GM19328 (cell line): ENCODE results near the gene GRID1.
"Not testable (repeated sequence)": the region's sequence is repeated elsewhere in the genome, so short reads cannot be mapped to it uniquely, and the experiment has no call there.

Source experiments
- ATAC-seq: cut with Tn5 transposase; IDR thresholded peaks from one replicate; pipeline ENCODE4 v1.9.1; 2021; ENCODE audit warnings: mild to moderate bottlenecking, moderate library complexity; ENCODE audit not compliant: unreplicated experiment

Gene GRID1

GRCh38 chr10:85699066-85699465, 667.5 kb downstream of the GRID1 start:
- not testable (repeated sequence) for ATAC-seq

DNA sequence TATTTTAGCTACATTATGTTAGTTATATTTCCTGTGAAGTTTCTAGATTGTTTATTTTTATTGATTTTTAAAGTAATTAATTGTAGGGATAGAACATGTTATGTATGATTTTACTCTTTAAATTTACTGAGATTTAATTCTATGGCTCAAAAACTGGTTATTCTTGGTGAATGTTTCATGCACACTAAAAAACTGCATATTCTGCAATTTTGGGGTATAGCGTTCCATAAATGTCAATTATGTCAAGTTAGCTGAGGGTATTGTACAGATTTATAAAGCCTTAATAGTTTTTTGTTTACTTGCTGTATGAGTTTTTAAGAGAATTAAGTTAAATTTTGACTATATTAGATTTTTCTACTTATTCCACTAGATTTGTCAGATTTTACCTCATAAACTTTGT, 669.7 kb downstream of the GRID1 start:
- no peak for ATAC-seq

- no peak for ATAC-seq
Measured at GRCh38 chr10:85682621-85683020, 684.0 kb downstream of the GRID1 start.

DNA sequence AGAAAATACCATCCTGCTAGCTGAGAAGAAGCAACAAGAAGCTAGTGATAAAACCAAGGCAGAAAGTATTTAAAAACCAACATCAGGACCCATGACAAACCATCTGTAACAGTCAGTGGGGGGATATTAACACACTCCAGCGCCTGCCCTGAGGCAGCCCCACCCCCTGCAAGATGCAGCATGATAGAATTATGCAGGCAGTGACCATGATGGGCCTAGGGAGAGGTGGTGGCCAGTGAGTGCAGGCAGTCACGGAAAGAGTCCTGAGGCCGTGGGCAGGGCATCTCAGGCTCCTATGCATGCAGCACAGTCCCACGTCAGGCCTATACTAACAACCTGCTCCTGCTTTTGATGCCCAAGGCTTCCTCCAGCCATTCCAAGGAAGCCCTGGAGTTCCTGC, 686.9 kb downstream of the GRID1 start:
- ATAC-seq, result no peak

DNA sequence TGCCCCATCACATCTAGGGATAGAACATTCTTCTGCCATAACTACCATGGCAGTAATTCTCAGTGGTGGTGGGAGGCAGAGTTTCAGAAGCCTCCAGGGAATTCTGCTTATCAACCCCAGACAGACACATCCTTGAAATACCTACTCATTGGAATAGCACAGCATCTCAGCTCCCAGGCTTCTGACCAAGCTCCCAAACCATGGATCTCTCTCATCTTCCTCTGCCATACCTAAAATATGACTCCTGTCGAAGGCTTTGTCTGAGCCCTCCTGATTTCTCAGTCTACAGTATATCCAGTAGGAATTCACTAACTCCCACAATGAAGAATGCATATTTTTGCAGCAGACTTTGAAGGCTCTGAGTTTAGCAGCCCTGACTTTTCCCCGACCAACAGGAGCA, 687.5 kb downstream of the GRID1 start:
- no peak for ATAC-seq

DNA sequence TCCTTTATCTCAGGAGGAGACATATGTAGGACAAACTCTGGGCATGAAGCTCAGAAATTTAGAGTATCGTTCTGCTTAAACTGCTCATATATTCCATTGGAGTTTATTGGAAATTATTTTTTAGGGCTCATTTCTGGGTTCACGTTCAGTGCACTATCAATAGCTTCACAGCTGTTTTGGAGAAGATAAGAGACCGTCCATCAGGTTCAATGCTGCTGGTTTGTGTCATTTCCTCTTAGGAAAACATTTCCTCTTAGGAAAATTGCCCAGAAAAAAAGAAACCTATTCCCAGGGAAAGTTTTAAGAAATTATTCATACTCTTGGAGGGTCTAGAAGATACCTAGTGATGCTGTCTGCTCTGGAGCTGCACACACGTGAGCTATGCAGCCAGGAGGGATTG, 691.7 kb downstream of the GRID1 start:
- no peak for ATAC-seq

DNA sequence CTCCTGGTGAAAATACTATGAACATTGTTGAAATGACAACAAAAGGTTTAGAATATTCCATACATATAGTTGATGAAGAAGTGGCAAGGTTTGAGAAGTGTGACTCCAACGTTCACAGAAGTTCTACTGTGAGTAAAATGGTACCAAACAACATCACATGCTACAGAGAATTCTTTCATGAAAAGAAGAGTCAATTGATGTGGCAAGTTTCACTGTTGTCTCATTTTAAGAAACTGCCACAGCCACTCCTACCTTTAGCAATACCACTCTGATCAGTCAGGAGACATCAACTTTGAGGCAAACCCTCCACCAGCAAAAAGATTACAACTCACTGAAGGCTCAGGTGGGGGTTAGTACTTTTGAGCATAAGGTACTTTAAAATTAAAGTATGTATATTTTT, 693.3 kb downstream of the GRID1 start:
- no peak for ATAC-seq

- ATAC-seq, result no peak
Measured at GRCh38 chr10:85671530-85671929, 695.1 kb downstream of the GRID1 start.

- ATAC-seq, result no peak
Measured at GRCh38 chr10:85668522-85668921, 698.1 kb downstream of the GRID1 start.

- no peak for ATAC-seq
Measured at GRCh38 chr10:85667638-85668233, 698.9 kb downstream of the GRID1 start.

- ATAC-seq, result no peak
Measured at GRCh38 chr10:85666987-85667386, 699.6 kb downstream of the GRID1 start.

DNA sequence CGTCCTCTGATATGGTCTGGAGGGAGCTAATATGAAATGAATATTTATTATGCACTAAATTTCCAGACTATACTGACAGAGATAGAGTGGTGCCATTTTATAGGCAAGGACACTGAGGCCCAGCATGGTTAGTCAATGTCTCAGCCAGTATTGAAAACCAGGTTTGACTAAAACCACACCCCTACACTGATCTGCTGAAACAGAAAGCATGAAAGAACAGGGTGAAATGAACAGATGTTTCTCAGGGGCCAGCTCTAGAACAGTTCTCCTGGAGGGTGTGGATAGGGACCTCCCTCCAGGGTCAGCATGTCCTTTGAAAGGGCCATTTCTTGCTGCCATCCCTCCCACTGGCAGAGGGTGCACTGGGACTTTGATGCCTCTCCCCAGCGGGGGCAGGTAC, 700.5 kb downstream of the GRID1 start:
- ATAC-seq, result no peak

- no peak for ATAC-seq
Measured at GRCh38 chr10:85665681-85666080, 700.9 kb downstream of the GRID1 start.

DNA sequence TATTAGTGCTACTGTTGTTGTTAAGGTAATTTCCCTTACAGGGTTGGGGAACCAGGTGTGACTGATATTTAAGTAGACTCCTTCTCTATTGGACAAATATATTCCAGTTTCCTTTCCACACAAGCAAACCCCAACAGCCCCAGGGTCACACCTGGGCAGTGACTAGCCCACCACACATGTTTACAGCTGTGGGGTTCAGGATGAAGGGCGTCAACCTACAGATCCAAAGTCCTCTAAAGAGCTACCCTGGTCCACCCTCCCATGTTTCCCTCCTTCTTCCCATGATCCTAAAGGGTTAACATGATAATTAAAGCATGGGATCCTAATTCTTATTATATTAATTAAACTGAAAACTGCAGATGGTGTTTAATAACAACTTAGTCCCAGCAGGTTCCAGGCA, 701.5 kb downstream of the GRID1 start:
- no peak for ATAC-seq

DNA sequence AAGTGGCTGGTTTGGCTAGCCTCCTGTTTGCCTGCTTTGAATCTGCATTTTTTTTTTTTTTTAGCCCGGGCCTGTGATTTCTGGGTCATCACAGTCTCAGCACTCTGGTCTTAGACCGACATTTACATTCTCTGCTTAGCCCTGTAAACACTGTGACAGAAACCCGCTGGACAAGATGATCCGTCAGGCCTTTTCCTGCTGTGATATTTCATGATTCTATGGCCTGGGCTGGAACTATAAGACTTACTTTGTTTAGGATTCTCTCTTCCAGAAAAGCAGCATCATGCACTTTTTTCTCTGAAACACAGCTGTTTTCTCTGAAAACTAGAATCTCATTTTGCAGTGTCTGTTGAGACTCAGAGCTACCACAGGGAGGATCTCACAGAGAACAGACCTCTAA, 705.5 kb downstream of the GRID1 start:
- ATAC-seq, result no peak

DNA sequence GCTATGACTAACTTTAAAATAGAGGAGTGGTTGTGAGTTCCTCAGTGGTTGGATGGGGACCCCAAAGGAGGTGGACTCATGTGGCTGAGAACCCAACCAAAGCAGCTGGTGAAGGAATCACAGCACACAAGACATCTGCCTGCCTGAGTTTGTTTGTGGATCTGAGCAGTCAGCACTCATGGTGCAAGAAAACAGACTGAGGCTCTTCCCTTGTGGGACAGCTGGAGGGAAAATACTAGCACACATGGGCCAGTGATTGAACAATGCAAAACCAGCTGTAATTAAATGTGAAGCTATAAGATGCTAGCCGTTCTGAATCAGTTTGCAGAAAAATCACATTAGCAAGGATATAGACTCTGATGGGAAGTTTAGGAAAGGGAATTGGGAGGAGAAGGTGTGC, 707.3 kb downstream of the GRID1 start:
- ATAC-seq, result no peak

DNA sequence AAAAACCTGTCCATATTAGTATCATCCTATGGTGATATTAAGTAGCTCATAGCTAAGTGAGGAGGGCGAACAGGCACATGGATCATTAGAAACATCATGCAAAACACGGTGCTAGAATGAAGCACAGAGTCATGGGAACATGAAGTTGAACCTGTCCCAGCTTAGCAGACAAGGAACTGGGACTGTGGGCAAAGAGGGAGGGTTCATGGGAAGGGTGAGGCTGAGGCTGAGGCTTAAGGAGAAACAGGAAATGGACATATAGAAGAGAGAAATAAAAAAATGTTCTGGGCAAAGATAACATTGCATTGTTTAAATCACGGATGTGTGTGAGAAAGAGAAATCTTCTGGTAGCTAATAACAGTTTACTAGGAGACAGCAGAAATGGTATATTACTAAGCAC, 708.1 kb downstream of the GRID1 start:
- ATAC-seq, result no peak

- ATAC-seq, result no peak
Measured at GRCh38 chr10:85657476-85658113, 709.0 kb downstream of the GRID1 start.

- no peak for ATAC-seq
Measured at GRCh38 chr10:85655411-85655810, 711.2 kb downstream of the GRID1 start.

DNA sequence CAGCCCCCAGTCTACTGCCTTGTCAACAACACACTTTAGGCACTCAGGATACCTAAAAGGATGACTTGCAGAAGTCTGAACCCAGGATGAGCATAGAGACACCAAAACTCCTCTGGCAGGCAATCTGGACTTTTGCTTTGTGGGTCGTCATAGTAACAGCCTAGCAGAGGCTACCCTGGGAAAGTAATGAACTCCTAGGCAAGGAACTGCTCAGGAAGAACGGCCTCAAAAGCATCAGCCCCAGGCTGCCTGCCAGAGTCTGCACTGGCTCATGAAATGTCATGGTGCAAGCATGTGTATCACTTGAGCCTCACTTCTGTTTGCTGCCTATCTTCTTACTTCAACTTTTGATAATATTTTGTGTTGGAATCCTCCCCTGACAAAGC, 715.1 kb downstream of the GRID1 start:
- ATAC-seq, result no peak

- ATAC-seq, result no peak
Measured at GRCh38 chr10:85650791-85651496, 715.7 kb downstream of the GRID1 start.

DNA sequence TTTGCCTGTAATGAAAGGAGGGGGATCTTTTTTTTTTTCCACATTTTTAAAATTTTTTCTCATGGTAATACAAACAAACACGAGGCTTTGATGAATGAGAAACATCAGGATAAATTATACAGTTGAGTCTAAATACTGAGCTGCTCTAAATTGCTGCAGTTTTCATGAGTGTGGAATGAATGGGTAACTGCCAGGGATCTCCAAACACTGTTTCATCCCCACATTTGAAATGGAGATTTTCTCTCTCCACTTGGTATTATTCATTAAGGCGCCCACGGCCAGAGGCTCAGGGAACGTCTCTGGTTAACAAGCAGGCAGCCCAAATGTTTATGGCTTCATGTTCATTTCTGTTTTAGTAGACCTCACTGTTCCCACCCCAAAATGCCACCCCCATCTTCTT, 717.1 kb downstream of the GRID1 start:
- ATAC-seq, result no peak
